Measurements from ENCODE around the gene BLOC1S1. TPM values are rescaled to one million over a fixed set of nuclear protein-coding genes. Genes with fewer than 3 reads are reported as not detected.

Gene BLOC1S1
- total and polyA plus RNA-seq, 9 of the 15 experiments (the other 6 are each of a cell fraction or from before 2014, with no cell fraction given) = 75.2 to 161 (median 98.8) TPM

DNA sequence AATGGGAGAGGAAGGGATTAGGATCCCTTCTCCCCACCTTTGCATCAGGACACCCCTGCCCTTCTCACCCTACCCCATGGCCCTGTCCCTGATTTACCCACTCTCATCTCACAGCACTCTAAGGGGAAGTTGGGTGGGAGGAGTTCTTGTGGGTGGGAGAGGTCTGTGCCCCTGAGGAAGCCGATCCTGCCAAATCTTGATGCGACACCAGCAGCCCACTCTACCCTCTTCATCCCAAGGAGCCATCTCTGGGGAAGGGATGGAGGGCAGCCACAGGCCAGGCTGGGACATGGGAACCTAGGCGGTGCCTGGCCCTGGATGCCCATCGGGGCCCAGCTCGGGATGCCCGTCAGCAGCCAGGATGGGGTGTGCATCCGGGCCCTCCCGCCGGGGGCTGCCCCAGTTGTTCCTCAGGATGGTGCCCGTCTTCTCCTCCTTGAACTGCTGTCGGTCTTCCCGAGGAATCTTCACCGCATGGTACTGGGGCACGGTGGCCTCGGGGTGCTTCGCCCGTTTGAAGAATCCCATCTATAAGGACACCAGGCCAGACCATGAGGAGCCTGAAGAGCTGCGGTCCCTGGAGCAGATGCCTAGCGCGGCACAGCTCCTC lies 31.0 kb upstream of the BLOC1S1 start:
- H3K27me3 ChIP-seq (ENCODE audit: control insufficient read depth in 2 of 2, insufficient read depth in 2 of 2, low read length in 2 of 2) = peaks cover 38 to 54% of the 10 kb centered on the region in 2 experiments
- FAIRE-seq (no peak), ATAC-seq (no peak), DNase-seq (ENCODE audit: extremely low read depth in 1 of 4, low spot score in 3 of 4) (no peak)
- H4K20me1 ChIP-seq (replicated peaks; ENCODE audit: control insufficient read depth, insufficient read depth, low read length) = no peaks in the 10 kb centered on the region
- 3% methylated on average over 17 of the region's 20 CpGs for WGBS (ENCODE audit: insufficient coverage, low coverage, missing lambda C conversion rate)
- no TSS peak for BruUV-seq (replicated peaks)
- no peaks in the 10 kb centered on the region for H3K9me3 ChIP-seq (replicated peaks; ENCODE audit: control insufficient read depth, insufficient read depth, low read depth, low read length)
- in situ Hi-C loops (cut with MboI) = no loop called here
- H3K4me3 ChIP-seq = no peak overlapping the region
- H3K9ac ChIP-seq (ENCODE audit: insufficient read depth in 1 of 2, low read depth in 2 of 2, low read length in 2 of 2) = no peak overlapping the region
- no peak overlapping the region for H3K4me2 ChIP-seq (ENCODE audit: insufficient read depth, low read length)
- H3K4me1 ChIP-seq (replicated peaks in 1 of 2; ENCODE audit: control insufficient read depth in 2 of 2, insufficient read depth in 2 of 2, low read length in 2 of 2) = peaks cover 0 to 11% of the 10 kb centered on the region in 2 experiments; a peak in 2 of 5 replicates
- no peaks in the 10 kb centered on the region for H3K36me3 ChIP-seq (ENCODE audit: control insufficient read depth, insufficient read depth, low read length)
- ChIA-PET POLR2A (interaction anchor here (0.6 to 1.4 kb wide), 3 partner anchors 21 to 83 kb away, joined by 3 to 5 read pairs (median 3); no protein-coding TSS in a partner anchor), CTCF (ENCODE audit: low intra/inter-chr PET ratio) (no interaction called here)
- H3K79me2 ChIP-seq (ENCODE audit: control insufficient read depth, insufficient read depth, low read length) = no peaks in the 10 kb centered on the region
- H3K9me1 ChIP-seq (ENCODE audit: control insufficient read depth, insufficient read depth, low read length) = no peaks in the 10 kb centered on the region
- intact Hi-C loops (cut with micrococcal nuclease) = no loop called here
- H2AFZ ChIP-seq (ENCODE audit: low read depth, low read length) = no peak overlapping the region
- no peak overlapping the region for H3K27ac ChIP-seq (ENCODE audit: extremely low read depth, low read depth, low read length)
- TF ChIP-seq ESRRB (CRISPR knock-in tag; IDR thresholded peaks at IDR 0.05; ENCODE audit: borderline replicate concordance) (no peak), PRPF4 (IDR thresholded peaks at IDR 0.05; ENCODE audit: insufficient read depth, low read depth, low read length, poor library complexity, severe bottlenecking) (no peak), NFE2 (IDR thresholded peaks at IDR 0.05; ENCODE audit: low read depth) (no peak), ZNF23 (CRISPR knock-in tag; IDR thresholded peaks at IDR 0.05) (no peak), CBX1 (IDR thresholded peaks at IDR 0.05; ENCODE audit: low read depth) (no peak), ZKSCAN3 (CRISPR knock-in tag; IDR thresholded peaks at IDR 0.05) (no peak), CREBBP (IDR thresholded peaks at IDR 0.05; ENCODE audit: low read depth, low read length) (no peak), HIVEP1 (CRISPR knock-in tag; IDR thresholded peaks at IDR 0.05) (no peak), POLR2AphosphoS5 (IDR thresholded peaks at IDR 0.05; ENCODE audit: control insufficient read depth, insufficient read depth, low read depth, low read length) (no peak), NR3C1 (CRISPR knock-in tag; IDR thresholded peaks at IDR 0.05) (no peak), ZNF212 (CRISPR knock-in tag; IDR thresholded peaks at IDR 0.05) (no peak)
- TF ChIP-seq, protein P1, sequence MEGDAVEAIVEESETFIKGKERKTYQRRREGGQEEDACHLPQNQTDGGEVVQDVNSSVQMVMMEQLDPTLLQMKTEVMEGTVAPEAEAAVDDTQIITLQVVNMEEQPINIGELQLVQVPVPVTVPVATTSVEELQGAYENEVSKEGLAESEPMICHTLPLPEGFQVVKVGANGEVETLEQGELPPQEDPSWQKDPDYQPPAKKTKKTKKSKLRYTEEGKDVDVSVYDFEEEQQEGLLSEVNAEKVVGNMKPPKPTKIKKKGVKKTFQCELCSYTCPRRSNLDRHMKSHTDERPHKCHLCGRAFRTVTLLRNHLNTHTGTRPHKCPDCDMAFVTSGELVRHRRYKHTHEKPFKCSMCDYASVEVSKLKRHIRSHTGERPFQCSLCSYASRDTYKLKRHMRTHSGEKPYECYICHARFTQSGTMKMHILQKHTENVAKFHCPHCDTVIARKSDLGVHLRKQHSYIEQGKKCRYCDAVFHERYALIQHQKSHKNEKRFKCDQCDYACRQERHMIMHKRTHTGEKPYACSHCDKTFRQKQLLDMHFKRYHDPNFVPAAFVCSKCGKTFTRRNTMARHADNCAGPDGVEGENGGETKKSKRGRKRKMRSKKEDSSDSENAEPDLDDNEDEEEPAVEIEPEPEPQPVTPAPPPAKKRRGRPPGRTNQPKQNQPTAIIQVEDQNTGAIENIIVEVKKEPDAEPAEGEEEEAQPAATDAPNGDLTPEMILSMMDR (IDR thresholded peaks at IDR 0.05 in 2 of 3, conservative IDR thresholded peaks at IDR 0.05 in 1 of 3; ENCODE audit: insufficient read depth in 2 of 3, low read depth in 1 of 3, low read length in 3 of 3) = no peak
- TF ChIP-seq, protein P2, sequence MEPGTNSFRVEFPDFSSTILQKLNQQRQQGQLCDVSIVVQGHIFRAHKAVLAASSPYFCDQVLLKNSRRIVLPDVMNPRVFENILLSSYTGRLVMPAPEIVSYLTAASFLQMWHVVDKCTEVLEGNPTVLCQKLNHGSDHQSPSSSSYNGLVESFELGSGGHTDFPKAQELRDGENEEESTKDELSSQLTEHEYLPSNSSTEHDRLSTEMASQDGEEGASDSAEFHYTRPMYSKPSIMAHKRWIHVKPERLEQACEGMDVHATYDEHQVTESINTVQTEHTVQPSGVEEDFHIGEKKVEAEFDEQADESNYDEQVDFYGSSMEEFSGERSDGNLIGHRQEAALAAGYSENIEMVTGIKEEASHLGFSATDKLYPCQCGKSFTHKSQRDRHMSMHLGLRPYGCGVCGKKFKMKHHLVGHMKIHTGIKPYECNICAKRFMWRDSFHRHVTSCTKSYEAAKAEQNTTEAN (CRISPR knock-in tag; IDR thresholded peaks at IDR 0.05) = no peak
- TF ChIP-seq, protein P3, sequence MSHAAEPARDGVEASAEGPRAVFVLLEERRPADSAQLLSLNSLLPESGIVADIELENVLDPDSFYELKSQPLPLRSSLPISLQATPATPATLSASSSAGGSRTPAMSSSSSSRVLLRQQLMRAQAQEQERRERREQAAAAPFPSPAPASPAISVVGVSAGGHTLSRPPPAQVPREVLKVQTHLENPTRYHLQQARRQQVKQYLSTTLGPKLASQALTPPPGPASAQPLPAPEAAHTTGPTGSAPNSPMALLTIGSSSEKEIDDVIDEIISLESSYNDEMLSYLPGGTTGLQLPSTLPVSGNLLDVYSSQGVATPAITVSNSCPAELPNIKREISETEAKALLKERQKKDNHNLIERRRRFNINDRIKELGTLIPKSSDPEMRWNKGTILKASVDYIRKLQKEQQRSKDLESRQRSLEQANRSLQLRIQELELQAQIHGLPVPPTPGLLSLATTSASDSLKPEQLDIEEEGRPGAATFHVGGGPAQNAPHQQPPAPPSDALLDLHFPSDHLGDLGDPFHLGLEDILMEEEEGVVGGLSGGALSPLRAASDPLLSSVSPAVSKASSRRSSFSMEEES (CRISPR knock-in tag; IDR thresholded peaks at IDR 0.05) = no peak
- TF ChIP-seq, protein P4, sequence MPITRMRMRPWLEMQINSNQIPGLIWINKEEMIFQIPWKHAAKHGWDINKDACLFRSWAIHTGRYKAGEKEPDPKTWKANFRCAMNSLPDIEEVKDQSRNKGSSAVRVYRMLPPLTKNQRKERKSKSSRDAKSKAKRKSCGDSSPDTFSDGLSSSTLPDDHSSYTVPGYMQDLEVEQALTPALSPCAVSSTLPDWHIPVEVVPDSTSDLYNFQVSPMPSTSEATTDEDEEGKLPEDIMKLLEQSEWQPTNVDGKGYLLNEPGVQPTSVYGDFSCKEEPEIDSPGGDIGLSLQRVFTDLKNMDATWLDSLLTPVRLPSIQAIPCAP (CRISPR knock-in tag; IDR thresholded peaks at IDR 0.05; ENCODE audit: borderline replicate concordance) = no peak
- TF ChIP-seq, protein P5, sequence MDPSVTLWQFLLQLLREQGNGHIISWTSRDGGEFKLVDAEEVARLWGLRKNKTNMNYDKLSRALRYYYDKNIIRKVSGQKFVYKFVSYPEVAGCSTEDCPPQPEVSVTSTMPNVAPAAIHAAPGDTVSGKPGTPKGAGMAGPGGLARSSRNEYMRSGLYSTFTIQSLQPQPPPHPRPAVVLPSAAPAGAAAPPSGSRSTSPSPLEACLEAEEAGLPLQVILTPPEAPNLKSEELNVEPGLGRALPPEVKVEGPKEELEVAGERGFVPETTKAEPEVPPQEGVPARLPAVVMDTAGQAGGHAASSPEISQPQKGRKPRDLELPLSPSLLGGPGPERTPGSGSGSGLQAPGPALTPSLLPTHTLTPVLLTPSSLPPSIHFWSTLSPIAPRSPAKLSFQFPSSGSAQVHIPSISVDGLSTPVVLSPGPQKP (CRISPR knock-in tag; IDR thresholded peaks at IDR 0.05) = no peak
